K562 (cell line): ENCODE measurements around the gene FBXW8. TPM values are rescaled to one million over a fixed set of nuclear protein-coding genes. Genes with fewer than 3 reads are reported as not detected.

Experiments
- BCL6 ChIP-seq: fragments of 250-450 bp; sonication (Bioruptor Pico); IDR thresholded peaks from 2 replicates; pipeline ENCODE4 v1.4.0; 2020
- CEBPB ChIP-seq: fragments of 450-650 bp; IDR thresholded peaks from 2 replicates; pipeline ENCODE4 v1.6.1; 2016; ENCODE audit warnings: missing genetic modification characterization, missing compliant biosample characterization
- EGR1 ChIP-seq: fragments of 450-650 bp; conservative IDR thresholded peaks from 2 replicates; pipeline ENCODE4 v1.6.1; 2017; ENCODE audit warnings: mild to moderate bottlenecking
- JUN ChIP-seq, 2 experiments: sonication (generic) in 1 of 2; formaldehyde crosslinking in 1 of 2; IDR thresholded peaks; 2 replicates each; pipeline versions ENCODE4 v1.6.1 to v1.8.0; 2012 to 2022; ENCODE audit warnings: borderline replicate concordance in 2 of 2, mild to moderate bottlenecking in 2 of 2, improper control_type of control experiment in 1 of 2, low read depth in 1 of 2, low read length in 1 of 2, missing genetic modification reagents in 1 of 2
- PPARD ChIP-seq: fragments of 250-450 bp; sonication (Bioruptor Pico); IDR thresholded peaks from 2 replicates; pipeline ENCODE4 v1.8.0; 2022; ENCODE audit warnings: inconsistent platforms, mild to moderate bottlenecking, moderate library complexity
- RB1 ChIP-seq: fragments of 450-650 bp; IDR thresholded peaks from 2 replicates; pipeline ENCODE4 v1.6.1; 2017; ENCODE audit warnings: low read depth, mild to moderate bottlenecking
- RFX1 ChIP-seq: fragments of 450-650 bp; IDR thresholded peaks from 2 replicates; pipeline ENCODE4 v1.6.1; 2016; ENCODE audit warnings: mild to moderate bottlenecking, moderate library complexity
- RHOXF2B ChIP-seq: fragments of 250-450 bp; sonication (Bioruptor Pico); conservative IDR thresholded peaks from 2 replicates; pipeline ENCODE4 v1.5.1; 2021
- TEAD4 ChIP-seq, 2 experiments: sonication (generic) in 1 of 2; formaldehyde crosslinking in 1 of 2; IDR thresholded peaks; 2 replicates each; pipeline versions ENCODE4 v1.6.1 to v1.8.0; 2012 to 2022; ENCODE audit warnings: borderline replicate concordance in 1 of 2, inconsistent platforms in 1 of 2, low read length in 1 of 2, mild to moderate bottlenecking in 1 of 2, missing genetic modification reagents in 1 of 2
- THRAP3 ChIP-seq: fragments of 450-650 bp; IDR thresholded peaks from 2 replicates; pipeline ENCODE4 v1.6.1; 2016; ENCODE audit warnings: mild to moderate bottlenecking, inconsistent platforms, borderline replicate concordance
- ZNF224 ChIP-seq: sonication (generic); formaldehyde crosslinking; IDR thresholded peaks from 2 replicates; pipeline ENCODE4 v1.8.0; 2022; ENCODE audit warnings: mild to moderate bottlenecking, missing genetic modification reagents
- ZNF384 ChIP-seq: IDR thresholded peaks from 2 replicates; pipeline ENCODE4 v1.6.1; 2012; ENCODE audit warnings: low read depth, low read length, improper control_type of control experiment
- polyA plus RNA-seq, 8 experiments: library from polyadenylated mRNA; depleted of rRNA in 4 of 8; stranded (reverse) in 5 of 8; unstranded in 3 of 8; fragments of >200 nt; fragmentation: Nextera tagmentation in 2 of 8; fragmentation: Illumina TruSeq in 1 of 8; extraction: Ambion mirVana in 2 of 8; extraction: Trizol in 1 of 8; gene quantifications; 2 replicates each; pipeline versions ENCODE4 v1.2.1 to v1.2.3, GENCODE V29; 2011 to 2014; ENCODE audit warnings: inconsistent platforms in 1 of 8, missing spikeins in 1 of 8
- total RNA-seq, 7 experiments: library from RNA; depleted of rRNA in 6 of 7; stranded (reverse); fragments of >200 nt in 6 of 7; fragmentation: Illumina TruSeq in 2 of 7; extraction: Trizol in 2 of 7; gene quantifications; 2 replicates each; pipeline versions ENCODE4 v1.2.1 to v1.2.3, GENCODE V29; 2011 to 2021; ENCODE audit warnings: low replicate concordance in 1 of 7
- TF ChIP-seq, protein P1 (sequence below): fragments of 450-650 bp; IDR thresholded peaks from 2 replicates; pipeline ENCODE4 v1.7.1; 2018; ENCODE audit warnings: mild to moderate bottlenecking, low read depth; ENCODE audit not compliant: partially characterized antibody
- TF ChIP-seq, protein P2 (sequence below): fragments of 450-650 bp; IDR thresholded peaks from 2 replicates; pipeline ENCODE4 v1.6.1; 2014; ENCODE audit warnings: low read depth, mild to moderate bottlenecking, moderate library complexity, borderline replicate concordance

The FBXW8 gene
- total and polyA plus RNA-seq, 9 of the 15 experiments (the other 6 are each of a cell fraction or from before 2014, with no cell fraction given) = 0.58 to 8.3 (median 4.4) TPM

DNA sequence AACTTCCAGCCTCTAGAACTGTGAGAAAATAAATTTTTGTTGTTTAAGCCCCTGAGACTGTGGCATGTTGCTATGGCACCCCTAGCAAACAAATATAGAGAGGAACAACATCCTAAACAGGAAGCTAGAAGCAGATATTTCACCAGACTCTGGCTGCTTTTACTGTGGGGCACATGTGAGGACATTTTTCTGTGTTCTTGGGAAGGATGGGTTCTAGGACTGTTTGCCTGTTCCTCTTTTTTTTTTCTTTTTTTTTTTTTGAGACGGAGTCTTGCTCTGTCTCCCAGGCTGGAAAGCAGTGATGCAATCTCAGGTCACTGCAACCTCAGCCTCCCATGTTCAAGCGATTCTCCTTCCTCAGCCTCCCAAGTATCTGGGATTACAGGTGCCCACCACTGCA lies 25.3 kb upstream of the FBXW8 start (continued):
- TF ChIP-seq, protein P1, sequence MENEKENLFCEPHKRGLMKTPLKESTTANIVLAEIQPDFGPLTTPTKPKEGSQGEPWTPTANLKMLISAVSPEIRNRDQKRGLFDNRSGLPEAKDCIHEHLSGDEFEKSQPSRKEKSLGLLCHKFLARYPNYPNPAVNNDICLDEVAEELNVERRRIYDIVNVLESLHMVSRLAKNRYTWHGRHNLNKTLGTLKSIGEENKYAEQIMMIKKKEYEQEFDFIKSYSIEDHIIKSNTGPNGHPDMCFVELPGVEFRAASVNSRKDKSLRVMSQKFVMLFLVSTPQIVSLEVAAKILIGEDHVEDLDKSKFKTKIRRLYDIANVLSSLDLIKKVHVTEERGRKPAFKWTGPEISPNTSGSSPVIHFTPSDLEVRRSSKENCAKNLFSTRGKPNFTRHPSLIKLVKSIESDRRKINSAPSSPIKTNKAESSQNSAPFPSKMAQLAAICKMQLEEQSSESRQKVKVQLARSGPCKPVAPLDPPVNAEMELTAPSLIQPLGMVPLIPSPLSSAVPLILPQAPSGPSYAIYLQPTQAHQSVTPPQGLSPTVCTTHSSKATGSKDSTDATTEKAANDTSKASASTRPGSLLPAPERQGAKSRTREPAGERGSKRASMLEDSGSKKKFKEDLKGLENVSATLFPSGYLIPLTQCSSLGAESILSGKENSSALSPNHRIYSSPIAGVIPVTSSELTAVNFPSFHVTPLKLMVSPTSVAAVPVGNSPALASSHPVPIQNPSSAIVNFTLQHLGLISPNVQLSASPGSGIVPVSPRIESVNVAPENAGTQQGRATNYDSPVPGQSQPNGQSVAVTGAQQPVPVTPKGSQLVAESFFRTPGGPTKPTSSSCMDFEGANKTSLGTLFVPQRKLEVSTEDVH = no peak
- TF ChIP-seq ZNF224 (CRISPR knock-in tag) (no peak), JUN (IDR thresholded peaks at IDR 0.05; ENCODE audit: borderline replicate concordance, low read depth, low read length) (no peak), JUN (CRISPR knock-in tag; IDR thresholded peaks at IDR 0.05; ENCODE audit: borderline replicate concordance) (no peak), RB1 (no peak), THRAP3 (no peak), EGR1 (no peak), CEBPB (peak; percentile 69), TEAD4 (IDR thresholded peaks at IDR 0.05; ENCODE audit: low read length) (no peak), TEAD4 (CRISPR knock-in tag; IDR thresholded peaks at IDR 0.05; ENCODE audit: borderline replicate concordance) (no peak), PPARD (CRISPR knock-in tag) (no peak), RHOXF2B (CRISPR knock-in tag) (no peak), BCL6 (CRISPR knock-in tag) (no peak), RFX1 (peak; percentile 56), ZNF384 (peak; percentile 53; the same call in 1 of the 2 replicates)
- TF ChIP-seq, protein P2, sequence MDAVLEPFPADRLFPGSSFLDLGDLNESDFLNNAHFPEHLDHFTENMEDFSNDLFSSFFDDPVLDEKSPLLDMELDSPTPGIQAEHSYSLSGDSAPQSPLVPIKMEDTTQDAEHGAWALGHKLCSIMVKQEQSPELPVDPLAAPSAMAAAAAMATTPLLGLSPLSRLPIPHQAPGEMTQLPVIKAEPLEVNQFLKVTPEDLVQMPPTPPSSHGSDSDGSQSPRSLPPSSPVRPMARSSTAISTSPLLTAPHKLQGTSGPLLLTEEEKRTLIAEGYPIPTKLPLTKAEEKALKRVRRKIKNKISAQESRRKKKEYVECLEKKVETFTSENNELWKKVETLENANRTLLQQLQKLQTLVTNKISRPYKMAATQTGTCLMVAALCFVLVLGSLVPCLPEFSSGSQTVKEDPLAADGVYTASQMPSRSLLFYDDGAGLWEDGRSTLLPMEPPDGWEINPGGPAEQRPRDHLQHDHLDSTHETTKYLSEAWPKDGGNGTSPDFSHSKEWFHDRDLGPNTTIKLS = no peak
